Activated CD4-positive, alpha-beta T cell treated with anti-CD3 and anti-CD28 coated beads, Interleukin-2, amount 50 U/mL, for 1 hour (primary cell): Measurements from ENCODE around the gene RSPH6A.
A peak's percentile ranks its signal among the peaks of the same experiment; 100 is the strongest.
"Not testable (repeated sequence)": the region's sequence is repeated elsewhere in the genome, so short reads cannot be mapped to it uniquely, and the experiment has no call there.

Experiments
- DNase-seq: peaks from one replicate; pipeline ENCODE4 v3.0.0-alpha.2; 2020

The RSPH6A gene

DNA sequence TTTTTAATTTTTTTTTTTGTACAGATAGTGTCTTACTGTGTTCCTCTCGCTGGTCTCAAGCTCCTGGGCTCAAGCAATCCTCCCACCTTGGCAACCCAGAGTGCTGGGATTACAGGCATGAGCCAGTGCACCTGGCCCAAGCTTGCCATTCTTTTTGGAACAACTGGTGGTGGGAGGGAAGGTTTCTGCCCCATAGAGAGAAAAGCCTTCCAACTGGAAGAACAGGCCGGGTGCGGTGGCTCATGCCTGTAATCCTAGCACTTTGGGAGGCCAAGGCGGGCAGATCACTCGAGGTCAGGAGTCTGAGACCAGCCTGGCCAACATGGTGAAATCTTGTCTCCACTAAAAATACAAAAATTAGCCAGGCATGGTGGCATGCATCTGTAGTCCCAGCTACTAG is 15.6 kb downstream of the RSPH6A start:
- DNase-seq = not testable (repeated sequence)

DNA sequence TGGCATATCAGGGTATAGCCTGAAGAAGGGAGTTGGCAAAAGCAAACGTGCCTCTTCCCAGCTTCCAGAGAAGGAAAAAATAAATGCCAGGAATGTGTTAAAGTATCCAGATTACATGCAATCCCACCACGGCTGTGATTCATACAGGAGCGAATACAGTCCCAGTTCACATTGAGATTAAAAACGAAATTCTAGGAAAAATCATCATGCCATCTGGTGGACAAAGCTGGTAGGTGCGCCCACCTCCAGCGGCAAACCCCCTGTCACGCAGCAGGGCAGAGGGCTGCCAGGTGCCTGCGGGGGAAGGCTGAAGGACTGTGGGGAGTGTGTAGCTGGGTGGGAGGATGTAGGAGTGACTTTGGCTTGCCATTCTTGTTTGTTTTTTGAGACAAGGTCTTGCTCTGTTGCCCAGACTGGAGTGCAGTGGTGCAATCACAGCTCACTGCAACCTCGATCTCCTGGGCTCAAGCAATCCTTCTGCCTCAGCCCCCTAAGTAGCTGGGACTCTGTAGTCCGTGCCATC is 16.1 kb downstream of the RSPH6A start:
- DNase-seq = peak; percentile 61

DNA sequence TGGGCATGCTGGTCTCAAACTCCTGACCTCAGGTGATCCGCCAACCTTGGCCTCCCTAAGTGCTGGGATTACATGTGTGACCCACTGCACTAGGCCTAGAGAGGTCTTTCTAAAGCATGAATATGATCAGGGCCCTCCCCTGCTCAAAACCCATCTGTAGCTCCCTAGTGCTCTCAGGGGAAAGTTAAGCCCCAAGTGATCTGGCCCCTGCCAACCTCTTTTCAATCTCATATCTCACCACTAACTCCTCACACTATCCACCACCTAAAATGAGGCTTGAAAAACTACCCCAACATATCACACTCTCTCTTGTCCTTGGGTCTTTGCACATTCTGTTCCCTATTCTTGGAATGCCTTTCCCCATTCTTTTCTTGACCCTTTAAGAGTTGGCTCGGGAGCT is 20.5 kb downstream of the RSPH6A start:
- DNase-seq = no peak

DNA sequence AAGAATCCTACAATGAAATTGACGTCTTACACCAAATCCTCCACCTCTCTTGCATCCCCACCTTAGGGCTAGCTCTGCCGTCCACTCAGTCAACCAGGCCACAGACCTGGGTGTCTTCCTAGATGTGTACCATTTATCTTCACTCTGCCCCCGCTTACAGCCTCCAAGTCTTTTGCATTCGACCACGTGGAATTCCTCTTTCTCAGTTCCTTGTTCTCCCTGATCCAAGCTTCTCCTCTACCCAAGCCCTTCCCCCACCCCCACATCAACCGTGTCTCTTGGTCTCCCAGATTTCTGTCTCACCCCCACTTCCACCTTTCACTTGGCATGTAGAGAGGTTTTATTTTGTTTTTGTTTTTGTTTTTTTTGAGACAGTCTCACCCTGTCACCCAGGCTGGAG is 21.2 kb downstream of the RSPH6A start:
- DNase-seq = no peak

DNA sequence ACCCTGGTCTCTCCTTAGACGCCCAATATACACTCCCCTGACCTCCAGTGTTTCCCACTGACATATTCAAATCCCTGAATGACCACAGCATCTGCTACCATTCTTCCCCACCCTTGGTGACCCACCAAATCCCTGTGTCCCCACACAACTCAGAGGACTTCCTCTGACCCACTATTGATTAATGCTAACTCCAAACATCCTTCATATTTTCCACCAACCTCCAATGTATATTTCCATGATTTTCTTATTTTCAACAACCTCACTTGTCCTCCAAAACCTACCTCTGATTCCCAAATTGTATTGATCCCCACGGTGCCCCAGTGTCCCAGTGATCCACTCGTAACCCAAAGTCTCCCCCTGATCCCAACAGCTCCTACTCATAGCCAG is 21.9 kb downstream of the RSPH6A start:
- DNase-seq = no peak

DNA sequence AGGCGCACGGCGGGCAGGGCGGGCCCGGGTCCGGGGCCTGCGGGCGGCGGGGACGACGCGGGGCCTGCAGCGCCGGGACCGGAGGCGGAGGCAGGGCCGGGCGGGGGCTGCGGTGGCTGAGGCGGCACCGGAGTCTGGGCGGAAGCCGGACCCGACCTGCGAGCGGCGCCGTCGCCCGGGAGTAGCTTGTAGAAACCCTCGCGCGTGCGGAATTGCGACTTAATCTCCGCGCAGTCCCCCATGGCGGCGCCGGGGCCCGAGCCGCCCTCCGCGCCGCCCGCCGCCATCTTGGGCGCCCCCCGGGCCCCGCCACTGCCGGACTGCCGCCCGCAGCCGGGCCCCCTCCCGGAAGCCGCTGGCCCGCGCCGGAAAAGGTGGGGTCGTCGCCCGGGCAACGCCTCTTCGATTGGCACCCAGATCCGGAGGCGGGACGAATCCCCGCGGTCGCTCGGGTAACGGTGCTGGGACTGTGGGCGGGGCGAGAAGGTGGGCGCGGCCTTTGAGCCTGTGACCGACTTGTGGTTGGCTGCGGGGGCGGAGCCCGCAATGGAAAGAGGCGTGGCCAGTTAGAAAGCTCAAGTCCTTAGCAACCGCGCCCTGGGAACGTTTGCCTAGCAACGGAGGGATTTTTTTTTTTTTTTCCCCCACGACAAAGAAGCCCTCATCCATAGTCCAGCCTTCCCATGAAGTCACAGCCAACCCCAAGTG is 22.5 kb downstream of the RSPH6A start, which contains the start of gene DMWD:
DMWD (minus strand) TSS at position 376 of the 708 bp plus-strand sequence; CDS start at position 287, 89 bp downstream.
- DNase-seq = peak; percentile 100

DNA sequence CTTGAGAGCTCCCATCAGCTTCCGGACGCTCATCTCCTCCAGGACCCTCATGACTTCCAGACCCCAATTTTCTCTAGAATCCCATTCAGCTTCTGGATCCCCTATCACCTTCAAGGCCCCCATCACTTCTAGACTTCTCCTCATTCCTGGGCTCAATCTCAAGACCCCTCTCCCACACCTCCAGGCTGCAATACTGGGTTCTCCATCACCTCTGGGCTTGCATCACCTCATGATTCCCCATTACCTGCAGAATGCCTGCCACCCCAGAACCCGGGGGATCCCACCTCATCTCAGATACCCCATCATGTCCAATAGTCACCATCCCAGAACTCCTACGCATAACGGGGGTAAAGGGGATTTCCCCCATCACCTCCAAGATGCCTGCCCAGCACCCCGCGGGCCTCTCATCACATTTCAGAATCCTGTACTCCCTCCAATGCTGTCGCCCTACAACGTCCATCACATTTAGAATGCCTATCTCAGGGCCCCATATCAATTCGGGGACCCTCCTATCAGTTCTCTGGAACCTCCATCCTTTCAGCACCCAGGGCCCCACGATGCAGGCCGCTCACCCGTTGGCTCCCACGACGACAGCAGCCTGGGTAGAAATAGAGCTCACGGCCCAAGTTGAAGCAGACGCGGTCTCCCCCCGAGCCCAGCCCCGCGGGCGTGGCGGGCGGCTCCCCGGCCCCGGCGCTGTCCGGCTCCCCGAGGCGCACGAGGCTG is 23.2 kb downstream of the RSPH6A start:
- DNase-seq = no peak

DNA sequence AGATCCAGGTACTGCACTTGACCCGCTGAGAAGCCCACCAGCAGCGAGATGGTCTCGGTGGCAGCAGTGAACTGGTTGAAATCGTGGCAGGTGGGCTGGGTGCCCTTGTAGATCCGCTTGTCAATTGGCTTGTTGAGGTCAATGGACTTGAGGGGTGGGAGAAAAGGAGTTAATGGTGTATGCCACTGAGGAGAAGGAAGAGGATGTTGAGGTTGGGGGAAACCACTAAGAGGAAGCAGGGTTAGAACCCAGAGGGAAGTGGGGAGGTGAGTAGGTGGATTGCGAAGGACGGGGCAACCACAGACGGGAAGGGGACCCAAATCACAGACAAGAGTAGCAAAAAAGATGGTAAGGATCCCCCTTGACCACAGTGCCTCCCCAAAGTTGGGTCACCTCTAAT is 24.2 kb downstream of the RSPH6A start:
- no peak for DNase-seq

DNA sequence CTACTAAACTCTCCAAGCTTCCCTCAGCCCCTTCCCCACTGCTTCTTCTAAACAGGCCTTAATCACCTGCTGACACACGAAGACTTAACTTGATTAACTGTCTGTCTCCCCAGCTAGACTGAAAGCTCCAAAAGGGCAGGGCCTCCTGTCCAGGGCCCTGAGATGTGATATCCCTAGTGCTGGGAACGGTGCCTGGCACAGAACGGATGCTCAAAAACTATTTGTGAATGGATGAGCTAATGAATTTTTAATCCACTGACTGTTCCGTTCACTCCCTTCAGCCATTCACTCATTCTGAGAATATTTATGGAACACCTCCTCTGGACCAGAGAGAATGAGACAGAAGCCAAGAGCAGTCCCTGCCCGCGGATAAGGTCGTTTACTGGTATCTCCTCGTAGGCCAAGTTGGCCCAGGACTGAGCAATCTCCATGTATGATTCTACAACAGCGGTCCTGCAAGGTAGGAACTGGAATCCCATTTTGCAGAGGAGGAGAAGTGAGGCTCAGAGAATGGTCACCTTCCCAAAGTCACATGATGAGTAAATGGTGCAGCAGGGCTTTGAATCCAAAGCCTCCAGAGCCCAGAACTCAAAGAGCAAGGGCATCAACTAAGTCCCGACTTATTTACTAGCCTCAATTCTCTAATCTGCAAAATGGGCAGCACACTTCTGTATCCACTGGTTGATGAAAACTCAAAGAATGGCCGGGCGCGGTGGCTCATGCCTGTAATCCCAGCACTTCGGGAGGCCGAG is 25.9 kb downstream of the RSPH6A start:
- DNase-seq = no peak

DNA sequence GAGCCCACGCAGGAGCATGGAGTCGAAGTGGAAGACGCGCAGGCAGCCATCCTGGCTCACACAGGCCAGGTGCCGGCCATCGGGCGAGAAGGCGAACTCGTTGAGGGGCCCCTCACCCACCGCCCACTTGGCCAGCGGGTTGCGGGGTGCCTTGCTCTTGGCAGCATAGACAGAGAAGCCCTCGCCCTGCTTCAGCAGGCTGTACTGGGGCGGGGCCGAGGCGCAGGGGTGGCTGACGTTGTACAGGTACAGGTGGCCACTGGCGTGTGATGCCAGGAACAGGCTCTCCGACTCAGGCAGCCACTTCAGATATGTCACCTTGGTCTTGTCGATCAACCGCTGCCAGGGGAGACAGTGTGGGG is 28.6 kb downstream of the RSPH6A start:
- no peak for DNase-seq

DNA sequence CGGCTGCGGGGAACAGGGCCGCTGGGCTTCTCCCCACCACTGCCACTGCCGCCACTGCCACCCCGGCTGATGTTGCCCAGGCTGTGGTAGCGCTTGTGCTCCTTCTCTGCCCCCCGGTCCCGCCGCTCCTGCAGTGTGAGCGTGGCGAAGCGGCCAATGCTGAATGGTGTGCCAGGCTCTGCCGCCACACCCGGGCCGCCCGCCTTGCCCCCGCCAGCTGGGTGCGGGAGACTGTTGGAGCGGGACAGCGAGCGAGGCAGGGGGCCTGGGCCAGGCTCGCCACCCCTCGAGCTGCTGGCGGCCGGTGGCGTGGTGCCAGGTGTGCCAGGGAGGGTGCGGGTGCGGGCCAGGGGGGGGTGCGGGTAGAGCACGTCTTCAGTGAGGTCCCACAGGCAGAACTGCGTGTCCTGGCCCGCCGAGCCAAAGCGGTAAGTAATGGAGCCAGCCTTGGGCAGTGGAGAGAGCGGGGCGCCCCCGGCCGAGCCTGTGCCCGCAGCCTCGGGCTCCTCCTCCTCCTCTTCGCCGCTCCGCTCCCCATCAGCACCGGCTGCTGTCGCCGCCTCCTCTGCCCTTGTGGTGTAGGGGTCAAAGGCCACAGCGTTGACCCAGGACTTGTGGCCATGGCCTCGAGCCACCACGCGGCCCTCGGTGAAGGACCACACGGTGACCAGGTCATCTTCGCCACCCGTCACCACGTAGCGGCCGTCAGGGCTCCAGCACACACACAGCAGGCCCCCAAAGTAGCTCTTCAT is 29.2 kb downstream of the RSPH6A start:
- DNase-seq = no peak

DNA sequence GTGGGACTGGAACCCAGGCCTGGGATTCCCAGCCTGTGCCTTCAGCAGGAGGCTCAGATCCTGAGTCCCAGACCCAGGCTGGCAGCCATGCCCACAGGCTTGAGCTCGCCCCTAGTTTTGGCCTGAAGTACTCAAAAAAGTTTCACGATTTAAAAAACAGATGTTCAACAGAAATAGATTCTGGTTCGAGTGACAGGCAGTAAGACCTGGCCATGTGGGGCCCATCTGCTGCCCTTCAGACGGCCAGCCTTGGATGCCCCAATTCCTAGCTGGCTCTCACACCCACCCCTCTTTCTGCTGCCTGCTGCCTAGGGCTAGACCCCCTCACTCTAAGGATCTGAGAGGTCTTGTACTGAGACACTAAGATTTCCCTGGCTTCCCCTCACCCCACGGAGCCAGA is 30.0 kb downstream of the RSPH6A start:
- DNase-seq = no peak

DNA sequence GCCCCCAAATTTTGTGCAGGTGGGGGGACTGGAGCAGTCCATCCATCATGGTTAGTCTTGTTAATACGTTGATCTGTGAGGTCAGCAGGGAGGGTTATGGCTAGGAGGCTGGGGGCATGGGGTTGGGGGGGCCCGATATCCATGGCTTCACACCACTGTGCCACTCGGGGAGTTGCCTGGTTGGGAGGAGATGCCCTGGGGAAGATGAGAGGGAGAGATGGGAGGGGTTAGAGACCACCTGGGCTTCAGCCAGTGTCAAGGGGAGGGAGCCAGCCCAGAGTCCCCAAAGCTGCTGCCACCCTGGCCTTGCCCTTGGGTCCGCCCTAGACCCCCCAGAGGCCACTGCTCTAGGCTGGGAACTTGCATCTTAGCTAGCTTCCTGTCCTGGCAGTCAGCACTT is 31.0 kb downstream of the RSPH6A start:
- DNase-seq = no peak

DNA sequence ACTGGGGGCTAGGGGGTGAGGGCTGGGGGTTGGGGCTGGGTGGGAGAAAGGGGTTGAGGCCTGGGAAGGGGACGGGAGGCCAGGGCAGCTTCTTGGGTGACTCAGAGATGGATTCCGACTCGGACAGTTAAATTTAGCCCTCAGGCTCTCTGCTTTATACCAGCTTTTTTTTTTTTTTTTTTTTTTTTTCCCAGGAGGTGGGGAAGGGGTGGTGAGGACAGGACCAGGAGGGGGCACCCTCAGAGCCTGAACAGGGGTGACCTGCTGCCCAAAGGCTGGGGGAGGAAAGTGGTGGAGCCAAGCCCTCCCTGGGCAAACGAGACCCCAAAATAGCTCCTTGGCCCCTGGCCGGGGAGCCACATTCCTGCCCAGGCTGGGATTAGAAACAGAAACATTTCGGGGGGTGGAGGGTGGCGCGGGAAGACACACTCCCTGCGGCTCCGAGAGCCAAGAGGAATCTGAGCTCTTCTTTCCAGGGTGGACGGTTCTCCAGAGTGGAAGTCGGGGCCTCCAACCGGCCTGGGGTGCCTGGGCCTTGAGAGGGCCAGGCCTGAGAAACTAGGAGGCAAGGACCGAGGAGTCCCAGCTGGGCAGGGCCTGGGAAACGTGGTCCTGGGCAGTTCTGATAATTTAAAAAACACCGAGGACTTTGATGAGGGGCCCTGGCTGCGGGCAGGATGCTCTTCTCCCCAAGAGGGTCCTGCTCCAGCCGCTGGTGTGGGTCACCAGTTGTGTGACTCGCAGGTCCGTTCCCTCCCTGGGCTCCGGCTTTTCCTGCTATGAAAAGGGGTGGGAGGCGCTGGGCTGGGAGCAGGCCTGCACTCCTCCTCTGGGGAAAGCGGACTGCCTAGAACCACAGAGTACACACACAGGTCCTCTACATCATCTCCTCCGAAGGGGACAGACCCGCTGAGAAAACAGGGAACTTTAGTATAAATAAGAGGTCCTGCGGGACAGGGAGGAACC is 32.0 kb downstream of the RSPH6A start:
- no peak for DNase-seq

DNA sequence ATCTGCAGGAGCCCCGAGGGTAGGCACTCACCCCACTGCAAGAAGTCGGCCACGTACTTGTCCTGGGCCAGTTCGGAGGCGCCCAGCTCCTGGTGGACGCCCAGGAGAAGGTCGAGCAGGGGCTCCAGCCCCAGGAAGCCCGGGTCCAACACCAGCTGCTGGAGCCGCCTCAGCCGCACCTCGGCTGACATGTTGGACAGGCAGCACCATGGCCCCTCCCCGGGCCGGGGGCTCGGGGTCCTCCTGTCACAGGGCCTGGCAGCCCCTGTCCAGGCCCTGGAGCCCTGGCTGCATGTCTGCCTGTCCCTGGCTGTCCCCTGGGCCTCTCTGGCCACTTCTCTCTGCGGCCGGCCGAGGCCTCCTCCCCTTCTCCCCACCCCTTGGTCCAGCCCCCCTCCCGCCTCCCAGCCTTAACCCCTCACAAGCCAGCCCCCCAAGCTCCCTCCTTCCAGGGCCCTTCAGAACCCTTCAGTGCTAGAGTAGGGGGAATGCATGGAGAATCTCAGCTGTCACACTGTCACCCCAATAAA is 32.9 kb downstream of the RSPH6A start, which contains the start of gene DMPK:
DMPK (minus strand) TSS at position 329 of the 530 bp plus-strand sequence; CDS start at position 191, 138 bp downstream.
- DNase-seq = no peak

DNA sequence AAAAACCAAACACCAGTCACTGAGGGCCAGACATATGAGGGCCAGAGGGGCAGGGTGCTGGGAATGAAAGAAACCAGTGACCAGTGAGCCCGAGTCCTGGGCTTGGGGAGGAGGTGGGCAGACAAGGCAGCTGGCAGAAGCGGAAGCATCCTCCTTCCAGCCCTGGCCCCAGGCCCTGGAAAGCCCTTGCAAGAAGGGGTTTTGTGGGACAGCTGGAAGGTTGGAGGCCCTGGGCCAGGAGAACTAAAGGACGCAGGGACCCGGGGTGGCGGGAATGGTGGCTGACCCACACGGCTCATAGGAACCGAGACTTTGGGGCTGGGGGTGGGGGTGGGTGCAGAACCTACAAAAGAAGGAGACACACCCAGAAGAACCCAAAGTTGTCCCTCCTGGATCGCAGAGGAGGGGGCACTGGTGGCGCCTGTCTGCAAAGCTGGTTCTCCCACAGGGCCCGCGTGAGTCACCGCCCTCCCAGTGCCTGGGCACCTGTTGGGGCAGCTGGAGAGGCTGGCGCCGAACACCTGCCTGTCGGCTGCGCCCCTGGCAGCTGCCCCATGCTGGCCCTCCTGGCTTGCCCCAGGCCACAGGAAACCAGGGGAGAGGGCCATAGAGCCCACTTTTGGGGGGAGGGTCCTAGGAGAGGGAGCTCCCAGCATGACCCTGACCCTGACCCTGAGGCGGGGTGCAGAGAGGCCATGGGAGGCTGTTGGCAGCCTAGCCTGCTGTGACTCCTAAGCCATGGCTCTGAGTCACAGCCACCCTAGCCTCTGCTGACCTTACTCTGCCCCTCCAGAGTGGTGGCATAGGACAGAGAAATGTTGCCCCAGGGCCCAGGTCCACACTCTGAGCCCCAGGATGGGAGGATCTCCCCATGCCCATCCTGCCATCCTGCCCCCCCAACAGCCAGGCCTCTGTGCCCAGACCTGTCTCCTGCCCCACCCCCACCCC is 33.6 kb downstream of the RSPH6A start:
- no peak for DNase-seq

DNA sequence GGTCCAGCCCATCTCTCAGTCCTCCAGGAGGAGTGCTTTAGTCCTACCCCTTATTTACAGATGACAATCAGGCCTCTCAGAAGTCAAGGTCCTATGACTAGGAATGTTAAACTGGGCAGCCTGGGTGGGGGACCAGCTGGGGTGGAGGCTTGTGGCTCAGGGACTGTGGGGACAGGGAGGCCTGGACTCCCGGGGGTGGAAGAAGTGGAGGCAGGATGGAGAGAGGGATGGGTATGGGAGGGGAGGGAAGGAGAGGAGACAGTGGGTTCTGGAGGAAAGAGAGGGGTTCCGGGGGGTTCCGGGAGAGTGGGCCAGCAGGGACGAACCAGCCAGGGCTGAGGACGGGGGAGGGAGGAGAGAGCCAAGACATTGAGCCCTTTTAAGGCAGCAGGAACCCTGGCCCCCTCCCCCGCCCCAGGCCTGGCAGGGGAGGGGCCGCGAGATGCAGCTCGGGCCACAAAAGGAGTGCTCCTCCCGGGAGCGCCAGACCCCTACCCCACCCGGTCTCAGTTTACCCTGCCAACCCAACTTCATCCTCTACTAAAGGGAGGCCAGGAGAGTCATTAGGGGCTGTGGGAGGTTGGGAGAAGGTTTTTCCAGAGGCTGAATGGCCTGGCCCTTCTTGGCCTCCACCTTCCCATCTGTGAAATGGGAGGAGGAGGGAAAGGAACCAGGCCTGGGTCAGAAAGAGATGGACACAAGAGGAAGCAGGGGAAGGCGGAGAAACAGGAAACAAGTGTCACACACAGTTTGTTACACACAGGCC is 34.5 kb downstream of the RSPH6A start:
- DNase-seq = no peak

DNA sequence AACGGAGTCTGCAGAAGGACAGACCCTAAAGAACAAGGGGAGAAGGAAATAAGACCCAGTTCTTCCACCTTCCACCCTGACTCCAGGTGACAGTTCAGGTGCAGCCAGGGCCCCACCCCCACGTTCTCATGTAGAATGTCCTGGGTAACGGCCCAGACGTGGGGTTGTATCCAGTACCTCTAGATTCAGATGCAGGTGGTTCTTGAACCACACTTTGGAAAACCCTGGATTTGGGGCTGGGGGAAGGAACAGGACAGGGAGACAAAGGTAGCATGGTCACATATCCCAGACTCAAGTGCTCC is 35.0 kb downstream of the RSPH6A start:
- no peak for DNase-seq
